CD14-positive monocyte (primary cell): ENCODE results near the gene MOB1A. TPM values are rescaled to one million over a fixed set of nuclear protein-coding genes. Genes with fewer than 3 reads are reported as not detected.

Source experiments
- DNase-seq, 3 donors: peaks; one replicate each; pipeline ENCODE4 v3.0.0-alpha.2; 2011 to 2022
- H2AFZ ChIP-seq: 2 replicates; pipeline ENCODE4 v1.6.0; 2012; ENCODE audit warnings: mild to moderate bottlenecking, low read depth, low read length, inconsistent platforms; ENCODE audit not compliant: insufficient read depth, poor library complexity, severe bottlenecking
- H3K27ac ChIP-seq, 2 donors: 1 replicate in 1 of 2; 2 replicates in 1 of 2; pipeline ENCODE4 v1.5.1; 2012 to 2013; ENCODE audit warnings: low read length in 2 of 2, control low read depth in 1 of 2, inconsistent platforms in 1 of 2, low read depth in 1 of 2, mild to moderate bottlenecking in 1 of 2
- H3K27me3 ChIP-seq, 2 donors: one replicate each; pipeline versions ENCODE4 v1.6.0 to v1.6.1; 2011 to 2013; ENCODE audit warnings: low read length in 2 of 2; ENCODE audit not compliant: control insufficient read depth in 2 of 2, insufficient read depth in 2 of 2
- H3K36me3 ChIP-seq, 2 donors: replicated peaks in 1 of 2; 1 replicate in 1 of 2; 2 replicates in 1 of 2; pipeline versions ENCODE4 v1.5.1 to v1.6.1; 2012 to 2013; ENCODE audit warnings: low read length in 2 of 2, control low read depth in 1 of 2, inconsistent platforms in 1 of 2, mild to moderate bottlenecking in 1 of 2; ENCODE audit not compliant: insufficient read depth in 2 of 2, control insufficient read depth in 1 of 2
- H3K4me1 ChIP-seq, 2 donors: 1 replicate in 1 of 2; 2 replicates in 1 of 2; pipeline versions ENCODE4 v1.5.1 to v1.6.1; 2012 to 2013; ENCODE audit warnings: low read length in 2 of 2, control low read depth in 1 of 2, inconsistent platforms in 1 of 2, mild to moderate bottlenecking in 1 of 2, moderate library complexity in 1 of 2; ENCODE audit not compliant: insufficient read depth in 2 of 2, control insufficient read depth in 1 of 2
- H3K4me2 ChIP-seq: replicated peaks from 2 replicates; pipeline ENCODE3; 2012; ENCODE audit warnings: low read length, moderate library complexity, mild to moderate bottlenecking; ENCODE audit not compliant: poor library complexity, severe bottlenecking; ENCODE audit errors: extremely low read depth
- H3K4me3 ChIP-seq, 3 experiments: fragments of 200-600 bp in 1 of 3; sonication (generic) in 1 of 3; replicated peaks in 1 of 3; 1 replicate in 2 of 3; 2 replicates in 1 of 3; pipeline ENCODE4 v1.5.1; 2011 to 2013; ENCODE audit warnings: low read length in 3 of 3, mild to moderate bottlenecking in 3 of 3, control low read depth in 2 of 3, low read depth in 2 of 3, inconsistent platforms in 1 of 3, moderate library complexity in 1 of 3
- H3K79me2 ChIP-seq: 2 replicates; pipeline ENCODE4 v1.6.0; 2012; ENCODE audit warnings: mild to moderate bottlenecking, control low read depth, inconsistent platforms, low read length, moderate library complexity; ENCODE audit not compliant: insufficient read depth
- H3K9ac ChIP-seq: 2 replicates; pipeline ENCODE4 v1.6.0; 2017; ENCODE audit warnings: low read length, mild to moderate bottlenecking; ENCODE audit not compliant: insufficient read depth, poor library complexity, severe bottlenecking
- H3K9me3 ChIP-seq, 2 donors: replicated peaks in 1 of 2; 1 replicate in 1 of 2; 2 replicates in 1 of 2; pipeline versions ENCODE4 v1.5.1 to v1.6.1; 2012 to 2013; ENCODE audit warnings: low read length in 2 of 2, control low read depth in 1 of 2; ENCODE audit not compliant: control insufficient read depth in 1 of 2, insufficient read depth in 1 of 2
- H4K20me1 ChIP-seq: 2 replicates; pipeline ENCODE4 v1.6.0; 2012; ENCODE audit warnings: mild to moderate bottlenecking, low read length, control low read depth, moderate library complexity; ENCODE audit not compliant: insufficient read depth
- H3K27ac Mint-ChIP-seq, 7 donors: one replicate each; pipeline ENCODE4 v1.8.0; 2020; ENCODE audit warnings: mild to moderate bottlenecking in 7 of 7, mixed read lengths in 7 of 7, moderate library complexity in 6 of 7, inconsistent platforms in 2 of 7
- H3K27me3 Mint-ChIP-seq, 3 donors: one replicate each; pipeline ENCODE4 v1.8.0; 2021 to 2022; ENCODE audit warnings: low read depth in 3 of 3, mild to moderate bottlenecking in 3 of 3, mixed read lengths in 3 of 3, moderate library complexity in 3 of 3, inconsistent platforms in 1 of 3
- H3K36me3 Mint-ChIP-seq, 2 donors: one replicate each; pipeline ENCODE4 v1.8.0; 2020; ENCODE audit warnings: mixed read lengths in 2 of 2, inconsistent platforms in 1 of 2, mild to moderate bottlenecking in 1 of 2
- H3K4me1 Mint-ChIP-seq: one replicate; pipeline ENCODE4 v1.8.0; 2020; ENCODE audit warnings: mild to moderate bottlenecking, mixed read lengths
- H3K4me3 Mint-ChIP-seq, 2 donors: one replicate each; pipeline ENCODE4 v1.8.0; 2020; ENCODE audit warnings: mild to moderate bottlenecking in 2 of 2, mixed read lengths in 2 of 2, moderate library complexity in 1 of 2
- H3K9me3 Mint-ChIP-seq, 7 donors: one replicate each; pipeline ENCODE4 v1.8.0; 2020 to 2022; ENCODE audit warnings: mixed read lengths in 7 of 7, mild to moderate bottlenecking in 6 of 7, moderate library complexity in 6 of 7, inconsistent platforms in 2 of 7
- CTCF ChIP-seq: fragments of 200-600 bp; IDR thresholded peaks from one replicate; pipeline ENCODE4 v1.8.0; 2022; ENCODE audit warnings: antibody characterized with exemption, mild to moderate bottlenecking
- WGBS: methylation state at CpG from one replicate; pipeline ENCODE4 v1.1.5; 2013; ENCODE audit warnings: missing lambda C conversion rate; ENCODE audit not compliant: insufficient coverage; 5-methylcytosine and 5-hydroxymethylcytosine counted together
- intact Hi-C, 2 donors: fragments of 100-400 bp; cut with micrococcal nuclease; formaldehyde crosslinking; loops; one replicate each; pipeline versions ENCODE4 v1.15.0 to v1.15.1; 2023
- polyA plus RNA-seq, 3 donors: library from polyadenylated mRNA; depleted of rRNA in 1 of 3; unstranded in 2 of 3; stranded (reverse) in 1 of 3; fragments of 300-500 nt in 2 of 3; fragments of >200 nt in 1 of 3; fragmentation: Illumina TruSeq in 2 of 3; gene quantifications; 1 replicate in 2 of 3; 2 replicates in 1 of 3; pipeline ENCODE4 v1.2.3, GENCODE V29; 2012 to 2021

Gene MOB1A
- polyA plus RNA-seq, 3 donors = 55.0 to 367 (median 285) TPM

- TF ChIP-seq CTCF = peak; percentile 80
- peak within 1 kb of the TSS in 1 of 2 donors; percentile 67 for H3K27ac ChIP-seq
- H3K79me2 ChIP-seq = peaks cover 12% of the 10 kb centered on the region
- peak; percentile 70 to 75 (median 72) for DNase-seq
- no peaks in the 10 kb centered on the region for H3K27me3 ChIP-seq
- H3K4me3 ChIP-seq = peak within 1 kb of the TSS; percentile 43 to 89 (median 61)
- peaks cover 14 to 31% of the 10 kb centered on the region in 2 donors for H3K36me3 Mint-ChIP-seq
- no peaks in the 10 kb centered on the region for H3K9me3 ChIP-seq
- peak within 1 kb of the TSS; percentile 99 for H3K4me2 ChIP-seq
- no peaks in the 10 kb centered on the region for H3K4me1 Mint-ChIP-seq
- intact Hi-C loops = loop anchor here in 1 of 2 donors (10.0 kb wide), 2 partner anchors 67 to 323 kb away; partner anchors contain the start of gene STAMBP
- peaks cover 17 to 26% of the 10 kb centered on the region in 2 donors for H3K36me3 ChIP-seq
- WGBS = under 1% methylated on average over 66 of the region's 67 CpGs
- no peaks in the 10 kb centered on the region for H3K9me3 Mint-ChIP-seq
- peak within 1 kb of the TSS; percentile 64 for H3K9ac ChIP-seq
- H4K20me1 ChIP-seq = peaks cover 32% of the 10 kb centered on the region
- H3K27me3 Mint-ChIP-seq = peaks cover 0 to 2% (median 0%) of the 10 kb centered on the region in 3 donors
- H3K27ac Mint-ChIP-seq = no peak within 1 kb of the TSS
- H3K4me1 ChIP-seq = peaks cover 17 to 21% of the 10 kb centered on the region in 2 donors
- H3K4me3 Mint-ChIP-seq = no peak within 1 kb of the TSS
- peak within 1 kb of the TSS; percentile 97 for H2AFZ ChIP-seq
Measured at GRCh38 chr2:74147727-74148456, 30.8 kb downstream of the MOB1A start, which contains the start of gene BOLA3. BOLA3 (minus strand) TSS chr2:74147912; CDS start chr2:74147874, 38 bp downstream.

GRCh38 chr2:74146929-74147726, 31.6 kb downstream of the MOB1A start:
- H3K9me3 Mint-ChIP-seq = no peaks in the 10 kb centered on the region
- 24% methylated on average over 18 of the region's 29 CpGs for WGBS
- peak overlapping the region in 1 of 2 donors; percentile 67 for H3K27ac ChIP-seq
- peak overlapping the region; percentile 97 for H2AFZ ChIP-seq
- H3K36me3 ChIP-seq = peaks cover 12 to 20% of the 10 kb centered on the region in 2 donors
- H3K4me2 ChIP-seq = peak overlapping the region; percentile 99
- intact Hi-C loops = loop anchor here in 1 of 2 donors (10.0 kb wide), 2 partner anchors 68 to 322 kb away; partner anchors contain the start of gene STAMBP
- H3K79me2 ChIP-seq = peaks cover 12% of the 10 kb centered on the region
- TF ChIP-seq CTCF = no peak
- H3K4me3 Mint-ChIP-seq = no peak overlapping the region
- peaks cover 17 to 21% of the 10 kb centered on the region in 2 donors for H3K4me1 ChIP-seq
- peaks cover 24% of the 10 kb centered on the region for H4K20me1 ChIP-seq
- peaks cover 17 to 23% of the 10 kb centered on the region in 2 donors for H3K36me3 Mint-ChIP-seq
- H3K27me3 Mint-ChIP-seq = peaks cover 0 to 2% (median 0%) of the 10 kb centered on the region in 3 donors
- H3K27ac Mint-ChIP-seq = no peak overlapping the region
- peak; percentile 6 to 22 (median 16) for DNase-seq
- H3K9me3 ChIP-seq = no peaks in the 10 kb centered on the region
- H3K27me3 ChIP-seq = no peaks in the 10 kb centered on the region
- H3K4me3 ChIP-seq = peak overlapping the region; percentile 43 to 89 (median 61)
- H3K9ac ChIP-seq = peak overlapping the region; percentile 64
- no peaks in the 10 kb centered on the region for H3K4me1 Mint-ChIP-seq
